ENCODE data around the gene CASTOR1. TPM values are rescaled to one million over a fixed set of nuclear protein-coding genes. Genes with fewer than 3 reads are reported as not detected.

CASTOR1 gene
- total RNA-seq, 8 experiments from 2014 or later: 1.7 to 13.6 (median 7.0) TPM

DNA sequence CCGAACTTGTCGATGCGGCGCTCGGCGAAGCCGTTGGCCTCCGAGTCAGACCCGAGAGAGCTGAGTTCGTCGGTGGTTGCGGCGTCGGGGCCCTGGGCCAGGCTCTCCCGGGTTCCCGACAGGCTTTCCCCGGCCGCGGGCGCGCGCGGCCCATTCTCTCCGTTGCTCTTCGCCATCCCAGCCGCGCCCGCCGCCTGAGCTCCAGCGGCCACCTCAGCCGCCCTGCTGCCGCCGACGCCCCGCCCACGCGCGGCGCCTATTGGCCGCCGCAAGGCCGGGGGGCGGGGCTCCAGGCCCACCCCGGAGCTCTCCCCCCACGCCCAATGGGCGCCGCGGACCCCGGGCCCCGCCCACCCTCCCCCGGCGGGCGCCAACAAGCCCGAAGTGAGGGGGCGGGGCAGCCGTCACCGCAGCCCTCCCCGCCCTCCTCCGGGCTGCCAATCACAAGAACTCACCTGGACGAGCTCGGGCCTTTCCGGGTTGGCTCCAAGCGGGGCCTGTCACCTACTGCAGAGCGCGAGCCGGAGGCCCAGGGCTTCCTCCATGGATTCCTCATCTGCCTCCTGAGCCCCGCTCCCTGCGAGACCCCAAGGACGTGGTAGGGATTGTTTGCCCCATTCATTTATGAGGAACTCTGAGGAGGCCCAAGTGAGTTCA is 37.5 kb upstream of the CASTOR1 start, which contains the start of gene TBC1D10A:
TBC1D10A (minus strand) TSS at position 236 of the 657 bp plus-strand sequence; CDS start at position 176, 60 bp downstream.
- in situ Hi-C loops (cut with MboI; ENCODE audit: low pct_unique_long_range_greater_than_20kb in 2 of 9, low sequenced_read_pairs in 9 of 9, unreplicated experiment in 9 of 9): no loop called here

DNA sequence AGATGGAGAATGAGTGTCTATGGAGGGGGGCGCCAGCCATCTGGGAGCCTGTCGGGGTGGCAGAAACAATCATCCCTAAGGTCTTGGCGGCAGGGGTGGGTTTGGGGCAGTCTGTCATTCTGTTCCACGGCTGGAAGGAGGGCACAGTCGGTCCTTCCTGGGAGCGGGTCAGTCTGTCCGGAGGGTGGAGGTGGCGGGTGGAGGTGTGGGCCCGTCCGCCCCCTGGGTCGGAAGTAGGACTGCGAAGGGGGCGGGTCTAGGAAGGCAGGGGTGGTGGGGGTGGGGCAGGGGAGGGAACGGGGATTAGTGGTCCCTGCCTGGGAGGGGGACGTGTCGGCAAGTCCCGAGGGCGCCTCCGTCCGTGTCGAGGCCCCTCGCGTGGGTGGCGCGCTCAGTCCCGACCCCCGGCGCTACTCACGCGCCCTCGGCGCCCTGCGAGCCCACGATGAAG is 37.0 kb upstream of the CASTOR1 start:
- ATAC-seq (replicated peaks in 6 of 8): peak; percentile 20 to 47 (median 40)
- in situ Hi-C loops (cut with MboI; ENCODE audit: low pct_unique_long_range_greater_than_20kb in 2 of 9, low sequenced_read_pairs in 9 of 9, unreplicated experiment in 9 of 9): no loop called here
- WGBS, 10 experiments: no CpG with 5 or more reads among the region's 34 CpGs
- peak overlapping the region; percentile 70 to 99 (median 92) for H3K4me3 ChIP-seq
- H3K27ac ChIP-seq: peak overlapping the region; percentile 57 to 81
- H3K4me1 ChIP-seq (replicated peaks in 1 of 2): peaks cover 14 to 15% of the 10 kb centered on the region in 2 donors

More for the DNA sequence above, 37.5 kb upstream of the CASTOR1 start, which contains the start of gene TBC1D10A:
- Histone ChIP-seq H3K27ac (peak within 1 kb of the TSS; percentile 57 to 81), H3K4me3 (peak within 1 kb of the TSS; percentile 70 to 99 (median 92)), H3K4me1 (replicated peaks in 1 of 2) (peaks cover 14 to 15% of the 10 kb centered on the region in 2 donors)
- WGBS, 10 experiments: 0% methylated on average over 3 of the region's 69 CpGs; no CpG with 5 or more reads in 9 of the 10 experiments
- peak; percentile 74 to 95 (median 93) for ATAC-seq (replicated peaks in 6 of 8)

DNA sequence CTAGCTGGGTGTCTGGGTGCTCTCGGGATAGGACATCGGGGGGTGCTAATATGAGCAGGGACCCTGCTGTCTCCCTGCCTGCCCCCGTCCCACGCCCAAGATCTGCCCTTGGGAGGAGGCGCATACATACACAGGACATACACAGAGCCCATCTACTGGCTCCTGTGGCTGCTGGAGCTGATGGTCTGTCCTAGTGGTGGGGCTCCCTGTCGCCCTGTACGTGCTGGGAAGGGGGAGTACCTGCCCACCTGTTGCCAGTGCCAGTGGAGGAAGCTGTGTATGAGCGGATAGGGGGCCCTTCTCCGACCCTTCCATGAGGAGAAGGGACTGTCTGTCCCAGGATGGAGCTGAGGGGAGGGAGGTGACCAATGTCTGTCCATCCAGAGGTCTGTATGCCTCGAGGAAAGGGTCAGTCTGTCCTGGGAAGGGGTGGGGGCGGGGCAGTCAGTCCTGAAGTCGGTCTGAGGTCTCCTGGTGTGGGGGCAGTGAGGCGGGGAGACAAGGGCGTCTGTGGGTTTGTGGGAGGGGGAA is 36.5 kb upstream of the CASTOR1 start:
- H3K4me1 ChIP-seq (replicated peaks in 1 of 2): peaks cover 14 to 15% of the 10 kb centered on the region in 2 donors
- no peak overlapping the region for H3K27ac ChIP-seq
- in situ Hi-C loops (cut with MboI; ENCODE audit: low pct_unique_long_range_greater_than_20kb in 2 of 9, low sequenced_read_pairs in 9 of 9, unreplicated experiment in 9 of 9): no loop called here
- 60% methylated on average over 2 of the region's 14 CpGs; no CpG with 5 or more reads in 9 of the 10 experiments for WGBS, 10 experiments
- ATAC-seq (replicated peaks in 6 of 8): no peak
- peak overlapping the region; percentile 70 to 99 (median 92) for H3K4me3 ChIP-seq

DNA sequence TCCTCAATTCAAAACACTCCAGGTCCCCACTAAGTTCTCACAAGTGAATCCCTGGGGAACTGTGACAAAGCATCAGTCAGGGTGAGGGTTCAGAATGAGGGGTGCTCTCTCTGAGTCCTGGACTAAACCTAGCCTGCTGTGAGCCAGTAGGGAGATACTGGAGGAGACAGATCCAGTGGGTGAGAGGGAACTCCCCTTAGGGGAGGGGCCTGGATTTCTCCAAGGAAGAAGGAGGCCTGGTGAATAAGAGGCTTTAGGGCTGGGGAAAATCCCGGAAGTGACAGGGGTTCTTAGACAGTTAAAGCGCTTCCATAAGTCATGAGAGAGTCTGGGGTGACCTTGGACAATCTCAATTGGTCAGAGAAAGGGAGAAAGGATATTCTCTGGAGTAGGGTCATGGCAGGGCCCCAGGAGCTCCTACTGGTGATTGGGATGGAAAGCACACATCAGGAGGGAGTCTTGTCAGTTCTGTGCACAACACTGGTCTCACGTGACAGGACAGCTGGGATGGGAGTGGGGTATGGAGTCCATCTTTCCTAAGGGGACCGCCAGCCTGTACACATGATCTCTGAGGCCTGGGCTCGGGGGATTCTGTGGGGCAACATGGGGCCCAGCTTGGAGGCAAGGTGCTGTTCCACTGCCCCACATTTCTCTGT is 35.9 kb upstream of the CASTOR1 start:
- Histone ChIP-seq H3K4me1 (replicated peaks in 1 of 2) (peaks cover 14 to 15% of the 10 kb centered on the region in 2 donors), H3K4me3 (peak overlapping the region in 2 of 5 donors; percentile 92 to 97), H3K27ac (no peak overlapping the region)
- WGBS, 10 experiments: 0 to 60% (median 35%) methylated on average over 1 to 3 of the region's 5 CpGs; no CpG with 5 or more reads in 4 of the 10 experiments
- ATAC-seq (replicated peaks in 6 of 8): peak in 3 of 8 experiments; percentile 60 to 66 (median 63)
- in situ Hi-C loops (cut with MboI; ENCODE audit: low pct_unique_long_range_greater_than_20kb in 2 of 9, low sequenced_read_pairs in 9 of 9, unreplicated experiment in 9 of 9): no loop called here

DNA sequence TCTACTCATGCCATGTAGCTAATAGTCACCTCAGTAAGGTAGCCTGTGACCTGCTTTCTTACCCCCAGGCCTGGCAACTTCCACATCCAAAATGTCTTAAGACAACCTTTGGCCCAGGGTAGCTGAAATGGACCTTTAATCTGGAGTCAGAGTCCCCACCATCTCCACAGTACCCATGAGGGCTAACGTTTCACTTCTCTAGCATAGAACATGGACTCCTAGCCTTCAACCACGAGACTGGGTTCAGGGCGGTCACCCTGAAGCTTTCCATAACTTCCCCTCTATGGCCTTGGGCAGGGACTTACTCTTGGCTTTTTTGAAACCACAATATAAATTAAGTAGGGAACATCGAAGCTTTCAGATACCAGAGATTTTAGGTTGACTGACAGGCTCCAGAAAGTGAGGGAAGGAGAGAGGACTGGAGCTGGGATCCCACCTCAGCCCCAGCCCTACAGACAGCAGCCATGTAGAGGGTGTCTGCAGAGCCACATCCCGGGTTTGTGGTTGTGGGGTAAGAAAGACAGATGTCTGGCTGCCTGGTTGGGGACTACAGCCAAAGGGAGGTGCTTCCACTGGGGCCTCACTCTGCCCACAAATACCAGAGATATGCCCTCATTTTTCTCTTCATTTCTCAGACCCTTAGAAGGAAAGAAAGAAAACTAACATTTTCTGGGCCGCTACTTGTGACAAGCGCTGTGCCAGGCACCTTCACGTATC is 34.9 kb upstream of the CASTOR1 start:
- Histone ChIP-seq H3K27ac (no peak overlapping the region), H3K4me1 (replicated peaks in 1 of 2) (peaks cover 14 to 15% of the 10 kb centered on the region in 2 donors), H3K4me3 (no peak overlapping the region)
- WGBS, 10 experiments: 0 to 100% (median 89%) methylated on average over 1 to 7 of the region's 8 CpGs; no CpG with 5 or more reads in 5 of the 10 experiments
- no peak for ATAC-seq (replicated peaks in 6 of 8)
- in situ Hi-C loops (cut with MboI; ENCODE audit: low pct_unique_long_range_greater_than_20kb in 2 of 9, low sequenced_read_pairs in 9 of 9, unreplicated experiment in 9 of 9): no loop called here

DNA sequence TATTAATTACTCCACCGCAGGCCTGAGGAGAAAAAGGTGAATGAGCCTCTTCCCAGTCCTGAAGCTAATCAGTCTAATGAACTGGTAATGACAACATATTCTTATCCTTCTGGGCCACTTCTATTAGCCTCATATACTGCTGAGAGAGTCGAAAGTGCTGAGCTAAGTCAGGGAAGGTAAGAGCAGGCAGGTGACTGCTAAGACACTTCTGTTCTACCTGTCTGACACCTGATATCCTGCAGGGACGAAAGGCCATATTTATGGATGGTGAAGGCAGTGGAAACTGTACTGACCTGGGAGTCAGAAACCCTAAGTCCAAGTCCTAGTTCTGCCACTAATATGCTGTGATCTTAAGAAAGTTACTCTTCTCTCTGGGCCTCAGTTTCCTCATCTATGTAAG is 33.9 kb upstream of the CASTOR1 start:
- in situ Hi-C loops (cut with MboI; ENCODE audit: low pct_unique_long_range_greater_than_20kb in 2 of 9, low sequenced_read_pairs in 9 of 9, unreplicated experiment in 9 of 9): no loop called here
- Histone ChIP-seq H3K4me1 (replicated peaks in 1 of 2) (peaks cover 14 to 15% of the 10 kb centered on the region in 2 donors), H3K27ac (no peak overlapping the region), H3K4me3 (no peak overlapping the region)
- ATAC-seq (replicated peaks in 6 of 8): no peak
- 83 to 100% (median 100%) methylated on average over 1 to 3 of the region's 3 CpGs; no CpG with 5 or more reads in 4 of the 10 experiments for WGBS, 10 experiments

DNA sequence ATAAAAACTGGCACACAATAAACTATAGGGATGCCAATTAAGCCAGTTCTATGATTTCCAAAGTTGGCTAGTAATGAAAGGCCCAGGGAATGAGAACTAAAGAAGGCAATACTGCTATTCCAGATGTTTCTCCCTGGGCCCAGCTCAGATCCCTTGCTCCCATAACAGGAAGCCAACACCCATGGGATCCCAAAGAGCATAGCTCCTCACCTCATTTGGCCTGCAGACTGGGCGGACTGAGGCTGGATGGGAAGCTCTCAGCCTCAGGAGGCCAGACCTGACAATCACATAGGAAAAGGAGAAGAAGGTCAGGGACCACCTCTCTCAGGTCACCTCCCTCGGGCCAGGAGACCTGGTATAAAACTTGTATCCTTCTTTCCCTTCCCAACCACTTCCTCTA is 32.2 kb upstream of the CASTOR1 start:
- no peak for ATAC-seq (replicated peaks in 6 of 8)
- no peak overlapping the region for H3K27ac ChIP-seq
- no peak overlapping the region for H3K4me3 ChIP-seq
- peaks cover 10 to 11% of the 10 kb centered on the region in 2 donors for H3K4me1 ChIP-seq (replicated peaks in 1 of 2)
- in situ Hi-C loops (cut with MboI; ENCODE audit: low pct_unique_long_range_greater_than_20kb in 2 of 9, low sequenced_read_pairs in 9 of 9, unreplicated experiment in 9 of 9): no loop called here
- 20 to 100% (median 82%) methylated on average over 1 to 2 of the region's 2 CpGs; no CpG with 5 or more reads in 4 of the 10 experiments for WGBS, 10 experiments

DNA sequence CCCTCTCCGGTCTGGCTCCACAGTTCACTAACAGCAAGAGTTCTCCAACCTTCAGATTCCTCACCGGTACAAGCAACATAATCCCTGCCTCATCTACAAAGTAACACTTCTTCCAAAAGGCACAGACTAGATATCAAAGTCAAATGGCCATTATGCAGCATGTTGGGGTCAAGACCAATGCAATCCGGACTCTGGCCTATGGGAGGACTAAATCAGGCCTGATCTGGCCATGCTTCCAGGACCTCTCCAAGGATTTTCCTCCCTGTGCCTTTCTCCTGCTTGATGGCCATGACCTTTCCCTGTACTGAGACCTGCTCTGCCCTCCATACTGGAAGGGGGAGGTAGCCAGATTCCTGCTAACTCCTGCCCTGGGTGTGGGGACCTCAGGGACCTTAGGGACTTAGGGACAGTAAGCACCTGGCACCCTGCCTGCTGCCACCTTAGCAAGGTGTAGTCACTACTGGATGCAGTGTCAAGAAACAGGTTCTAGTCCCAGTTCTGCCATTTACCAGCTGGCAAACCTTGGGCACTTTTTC is 30.8 kb upstream of the CASTOR1 start:
- ATAC-seq (replicated peaks in 6 of 8): no peak
- 70 to 100% (median 100%) methylated on average over 1 to 2 of the region's 3 CpGs; no CpG with 5 or more reads in 3 of the 10 experiments for WGBS, 10 experiments
- H3K4me3 ChIP-seq: no peak overlapping the region
- peaks cover 3% of the 10 kb centered on the region in 2 donors for H3K4me1 ChIP-seq (replicated peaks in 1 of 2)
- no peak overlapping the region for H3K27ac ChIP-seq
- in situ Hi-C loops (cut with MboI; ENCODE audit: low pct_unique_long_range_greater_than_20kb in 2 of 9, low sequenced_read_pairs in 9 of 9, unreplicated experiment in 9 of 9): no loop called here

DNA sequence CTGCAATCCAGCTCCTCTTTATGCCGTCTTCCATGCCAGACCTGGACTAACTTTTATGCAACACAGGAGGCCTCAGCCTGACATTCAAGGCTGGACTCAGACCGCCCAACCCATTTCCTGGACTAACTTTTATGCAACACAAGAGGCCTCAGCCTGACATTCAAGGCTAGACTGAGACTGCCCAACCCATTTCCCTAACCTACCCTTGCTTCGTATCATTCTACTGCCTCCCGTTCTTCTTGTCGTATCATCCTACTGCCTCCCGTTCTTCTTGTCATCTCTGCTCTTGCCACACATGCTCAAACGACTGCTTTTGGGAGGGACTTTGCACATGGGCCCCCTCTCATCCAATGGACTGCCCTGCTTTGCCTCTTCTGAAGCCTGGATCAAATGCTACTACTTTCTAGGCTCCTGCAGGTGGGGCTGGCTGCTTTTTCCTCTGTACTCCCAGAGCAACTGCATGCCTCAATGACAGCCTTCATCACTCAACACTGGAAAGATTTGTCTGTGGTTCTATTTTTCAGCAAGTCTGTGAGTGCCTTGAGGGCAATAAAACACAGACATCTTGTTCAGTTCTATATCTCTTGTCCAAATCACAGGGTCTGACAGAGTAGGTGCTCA is 29.6 kb upstream of the CASTOR1 start:
- Histone ChIP-seq H3K27ac (no peak overlapping the region), H3K4me1 (replicated peaks in 1 of 2) (no peaks in the 10 kb centered on the region), H3K4me3 (no peak overlapping the region)
- in situ Hi-C loops (cut with MboI; ENCODE audit: low pct_unique_long_range_greater_than_20kb in 2 of 9, low sequenced_read_pairs in 9 of 9, unreplicated experiment in 9 of 9): no loop called here
- WGBS, 10 experiments: 29 to 86% (median 82%) methylated on average over 2 to 7 of the region's 7 CpGs; no CpG with 5 or more reads in 1 of the 10 experiments
- peak in 3 of 8 experiments; percentile 29 to 90 (median 88) for ATAC-seq (replicated peaks in 6 of 8)

DNA sequence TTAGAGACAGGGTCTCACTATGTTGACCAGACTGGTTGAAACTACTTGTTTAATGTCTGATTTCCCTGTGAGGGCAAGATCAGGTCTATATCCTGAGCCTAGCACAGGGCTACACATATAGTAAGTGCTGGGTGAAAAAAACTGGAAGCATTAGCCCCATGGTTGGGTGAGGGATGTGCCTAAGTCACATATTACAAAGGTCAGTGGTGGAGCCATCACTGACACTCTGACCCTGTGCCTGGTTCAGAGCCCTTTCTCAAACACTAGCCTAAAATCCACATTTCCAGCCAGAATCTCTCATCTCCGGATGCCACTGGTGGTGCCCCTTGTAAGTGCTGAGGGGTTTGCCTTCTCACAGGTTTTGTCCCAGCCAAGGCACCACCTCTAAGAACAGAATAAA is 28.5 kb upstream of the CASTOR1 start:
- 83 to 100% (median 100%) methylated on average over 1 of the region's 1 CpG; no CpG with 5 or more reads in 7 of the 10 experiments for WGBS, 10 experiments
- H3K4me1 ChIP-seq (replicated peaks in 1 of 2): no peaks in the 10 kb centered on the region
- H3K27ac ChIP-seq: no peak overlapping the region
- in situ Hi-C loops (cut with MboI; ENCODE audit: low pct_unique_long_range_greater_than_20kb in 2 of 9, low sequenced_read_pairs in 9 of 9, unreplicated experiment in 9 of 9): no loop called here
- ATAC-seq (replicated peaks in 6 of 8): no peak
- H3K4me3 ChIP-seq: no peak overlapping the region

DNA sequence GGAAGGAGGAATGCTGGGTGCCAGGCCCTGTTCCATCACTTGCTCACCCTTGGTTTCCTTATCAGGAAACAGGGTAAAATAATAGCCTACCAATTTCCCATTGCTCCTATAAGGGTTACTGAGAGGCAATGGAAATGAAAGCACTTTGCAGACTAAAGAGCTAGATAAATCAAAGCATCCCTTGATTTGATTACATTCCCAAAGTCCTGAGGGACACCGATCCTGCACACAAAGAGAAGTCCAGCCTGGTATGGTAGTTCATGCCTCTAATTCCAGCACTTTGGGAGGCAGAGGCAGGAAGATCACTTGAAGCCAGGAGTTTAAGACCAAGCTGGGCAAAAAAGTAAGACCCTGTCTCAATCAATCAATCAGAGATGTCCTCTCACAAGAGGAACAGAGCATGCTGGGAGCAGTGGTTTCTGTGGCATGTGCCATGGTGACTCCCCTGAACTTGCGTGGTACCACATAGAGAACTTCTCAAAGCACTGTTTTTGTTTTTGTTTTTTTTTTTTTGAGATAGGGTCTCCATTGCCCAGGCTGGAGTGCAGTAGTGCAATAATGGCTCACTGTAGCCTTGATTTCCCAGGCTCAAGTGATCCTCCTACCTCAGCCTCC is 26.8 kb upstream of the CASTOR1 start:
- no peak for ATAC-seq (replicated peaks in 6 of 8)
- 25 to 100% (median 96%) methylated on average over 1 to 2 of the region's 2 CpGs; no CpG with 5 or more reads in 2 of the 10 experiments for WGBS, 10 experiments
- in situ Hi-C loops (cut with MboI; ENCODE audit: low pct_unique_long_range_greater_than_20kb in 2 of 9, low sequenced_read_pairs in 9 of 9, unreplicated experiment in 9 of 9): no loop called here
- Histone ChIP-seq H3K4me3 (no peak overlapping the region), H3K27ac (no peak overlapping the region), H3K4me1 (replicated peaks in 1 of 2) (no peaks in the 10 kb centered on the region)

DNA sequence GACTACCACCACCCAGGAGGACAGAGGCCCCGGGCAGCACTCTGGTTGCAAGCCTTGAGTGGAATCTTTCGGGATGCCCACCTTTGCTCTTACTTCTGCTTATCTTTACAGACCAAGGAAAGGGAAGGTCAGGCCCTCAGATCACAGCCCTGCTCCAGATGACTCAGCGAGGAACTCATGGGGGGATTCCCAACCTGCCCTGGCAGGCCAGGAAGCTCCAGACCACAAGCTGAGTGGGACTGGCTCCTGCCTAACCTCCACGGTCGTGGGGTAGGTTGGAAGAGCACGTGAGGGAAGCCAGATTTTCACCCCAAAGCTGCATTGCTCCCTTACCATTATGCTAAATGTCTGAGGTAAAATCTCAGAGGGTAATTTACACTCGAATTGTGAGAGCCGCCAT is 25.6 kb upstream of the CASTOR1 start:
- 60 to 100% (median 89%) methylated on average over 1 to 6 of the region's 8 CpGs; no CpG with 5 or more reads in 2 of the 10 experiments for WGBS, 10 experiments
- in situ Hi-C loops (cut with MboI; ENCODE audit: low pct_unique_long_range_greater_than_20kb in 2 of 9, low sequenced_read_pairs in 9 of 9, unreplicated experiment in 9 of 9): no loop called here
- no peak overlapping the region for H3K27ac ChIP-seq
- H3K4me3 ChIP-seq: no peak overlapping the region
- ATAC-seq (replicated peaks in 6 of 8): no peak
- no peaks in the 10 kb centered on the region for H3K4me1 ChIP-seq (replicated peaks in 1 of 2)

Measured in motor neuron (in vitro differentiated cells).